Karpas-422 (cell line): ENCODE results near the gene TOMM40L. TPM values are rescaled to one million over a fixed set of nuclear protein-coding genes. Genes with fewer than 3 reads are reported as not detected.

Experiments used
- DNase-seq: peaks from one replicate; pipeline ENCODE4 v3.0.0-alpha.2; 2015
- H2AFZ ChIP-seq: fragments of 200-600 bp; sonication (generic); 2 replicates; pipeline ENCODE4 v1.6.1; 2014; ENCODE audit warnings: antibody characterized with exemption, low read length, mixed read lengths
- H3K27ac ChIP-seq: fragments of 200-600 bp; sonication (generic); 2 replicates; pipeline ENCODE4 v1.5.1; 2014; ENCODE audit warnings: mild to moderate bottlenecking, low read length, moderate library complexity
- H3K27me3 ChIP-seq: fragments of 200-600 bp; sonication (generic); 2 replicates; pipeline ENCODE4 v1.6.1; 2014; ENCODE audit warnings: low read length, mixed read lengths
- H3K36me3 ChIP-seq: fragments of 200-600 bp; sonication (generic); 2 replicates; pipeline ENCODE4 v1.6.1; 2014; ENCODE audit warnings: low read length, mixed read lengths; ENCODE audit not compliant: insufficient read depth
- H3K4me1 ChIP-seq: fragments of 200-600 bp; sonication (generic); 2 replicates; pipeline ENCODE4 v1.6.1; 2014; ENCODE audit warnings: mild to moderate bottlenecking, low read length, mixed read lengths
- H3K4me2 ChIP-seq: fragments of 200-600 bp; sonication (generic); 2 replicates; pipeline ENCODE4 v1.6.1; 2014; ENCODE audit warnings: low read length, low read depth, mild to moderate bottlenecking; ENCODE audit not compliant: poor library complexity, severe bottlenecking
- H3K4me3 ChIP-seq: fragments of 200-600 bp; sonication (generic); 2 replicates; pipeline ENCODE4 v1.5.1; 2014; ENCODE audit warnings: mild to moderate bottlenecking, antibody characterized with exemption, low read length, mixed read lengths
- H3K79me2 ChIP-seq: fragments of 200-600 bp; sonication (generic); 2 replicates; pipeline ENCODE4 v1.6.1; 2014; ENCODE audit warnings: mild to moderate bottlenecking, low read length, mixed read lengths
- H3K9ac ChIP-seq: fragments of 200-600 bp; sonication (generic); 2 replicates; pipeline ENCODE4 v1.6.0; 2014; ENCODE audit warnings: low read length
- H3K9me2 ChIP-seq: fragments of 200-600 bp; sonication (generic), shearing (Covaris generic); replicated peaks from 2 replicates; pipeline ENCODE4 v1.6.0; 2014; ENCODE audit warnings: mild to moderate bottlenecking, low read length, moderate library complexity; ENCODE audit not compliant: insufficient read depth
- H3K9me3 ChIP-seq: fragments of 300-700, 200-600 bp; sonication (generic); 2 replicates; pipeline ENCODE4 v1.6.1; 2014; ENCODE audit warnings: low read length, mixed read lengths
- H4K20me1 ChIP-seq: fragments of 200-600 bp; sonication (generic); 2 replicates; pipeline ENCODE4 v1.6.1; 2014; ENCODE audit warnings: mild to moderate bottlenecking, antibody characterized with exemption, low read length, low read depth; ENCODE audit not compliant: insufficient read depth
- total RNA-seq: library from RNA; depleted of rRNA; stranded (reverse); fragments of >200 nt; shearing (Covaris generic); gene quantifications from 2 replicates; pipeline ENCODE4 v1.2.3, GENCODE V29; 2014; ENCODE audit warnings: low replicate concordance; rRNA removed

The TOMM40L gene
- total RNA-seq: 9.5 and 12.6 TPM in 2 replicates

- Histone ChIP-seq H2AFZ (peak within 1 kb of the TSS; percentile 54), H3K4me2 (peak within 1 kb of the TSS; percentile 87), H3K27ac (peak within 1 kb of the TSS; percentile 43), H3K4me3 (peak within 1 kb of the TSS; percentile 79), H3K4me1 (peaks cover 20% of the 10 kb centered on the region), H3K9me2 (no peaks in the 10 kb centered on the region), H3K27me3 (no peaks in the 10 kb centered on the region), H3K9me3 (no peaks in the 10 kb centered on the region), H4K20me1 (no peaks in the 10 kb centered on the region), H3K9ac (peak within 1 kb of the TSS; percentile 73), H3K36me3 (peaks cover 12% of the 10 kb centered on the region; the same call in 1 of the 2 replicates), H3K79me2 (0 out of 2 replicates have a peak, but pooled peaks cover 4% of the 10 kb centered on the region)
- peak; percentile 100 for DNase-seq
Observed at GRCh38 chr1:161225534-161226319, at the start of gene TOMM40L. TSS of gene TOMM40L (plus strand) at chr1:161226060. CDS start at chr1:161226490, 430 bp downstream.

- Histone ChIP-seq H3K4me2 (peak overlapping the region; percentile 98), H3K4me1 (peaks cover 25% of the 10 kb centered on the region), H3K27ac (peak overlapping the region; percentile 58), H3K36me3 (peaks cover 13% of the 10 kb centered on the region), H2AFZ (peak overlapping the region; percentile 77; the same call in 1 of the 2 replicates), H3K4me3 (peak overlapping the region; percentile 86), H3K27me3 (no peaks in the 10 kb centered on the region), H3K9ac (peak overlapping the region; percentile 79), H4K20me1 (no peaks in the 10 kb centered on the region), H3K79me2 (peaks cover 15% of the 10 kb centered on the region), H3K9me3 (no peaks in the 10 kb centered on the region), H3K9me2 (no peaks in the 10 kb centered on the region)
- DNase-seq: no peak
Observed at GRCh38 chr1:161176468-161177111, 49.3 kb upstream of the TOMM40L start.

- no peaks in the 10 kb centered on the region for H3K9me2 ChIP-seq
- H4K20me1 ChIP-seq: no peaks in the 10 kb centered on the region
- peaks cover 7% of the 10 kb centered on the region; the same call in 1 of the 2 replicates for H3K36me3 ChIP-seq
- H3K4me2 ChIP-seq: peak within 1 kb of the TSS; percentile 98
- DNase-seq: peak; percentile 96
- no peaks in the 10 kb centered on the region for H3K27me3 ChIP-seq
- no peaks in the 10 kb centered on the region for H3K9me3 ChIP-seq
- peak within 1 kb of the TSS; percentile 77 for H2AFZ ChIP-seq
- H3K27ac ChIP-seq: peak within 1 kb of the TSS; percentile 58
- H3K9ac ChIP-seq: peak within 1 kb of the TSS; percentile 79
- H3K79me2 ChIP-seq: peaks cover 15% of the 10 kb centered on the region
- peaks cover 25% of the 10 kb centered on the region for H3K4me1 ChIP-seq
- peak within 1 kb of the TSS; percentile 86 for H3K4me3 ChIP-seq
Observed at GRCh38 chr1:161177112-161177935, 48.5 kb upstream of the TOMM40L start, which contains the start of gene B4GALT3. TSS of gene B4GALT3 (minus strand) at chr1:161177507. CDS start at chr1:161176060, 1,447 bp downstream.

- Histone ChIP-seq H3K36me3 (peaks cover 6% of the 10 kb centered on the region; the same call in 1 of the 2 replicates), H3K27ac (peak overlapping the region; percentile 58), H3K4me3 (peak overlapping the region; percentile 86), H3K9me3 (no peaks in the 10 kb centered on the region), H4K20me1 (no peaks in the 10 kb centered on the region), H3K4me2 (peak overlapping the region; percentile 98), H3K27me3 (no peaks in the 10 kb centered on the region), H3K4me1 (peaks cover 25% of the 10 kb centered on the region), H3K9me2 (no peaks in the 10 kb centered on the region), H2AFZ (0 out of 2 replicates have a peak overlapping the region, but pooled peaks have one; percentile 21), H3K9ac (peak overlapping the region; percentile 79), H3K79me2 (peaks cover 15% of the 10 kb centered on the region)
- no peak for DNase-seq
Observed at GRCh38 chr1:161177936-161178244, 48.0 kb upstream of the TOMM40L start.

- no peak for DNase-seq
- Histone ChIP-seq H4K20me1 (no peaks in the 10 kb centered on the region), H3K4me2 (no peak overlapping the region)
Observed at GRCh38 chr1:161179698-161180097, 46.2 kb upstream of the TOMM40L start.

GRCh38 chr1:161180639-161181038 is 45.2 kb upstream of the TOMM40L start:
- H3K27ac ChIP-seq: no peak overlapping the region
- H3K9ac ChIP-seq: no peak overlapping the region
- no peaks in the 10 kb centered on the region for H3K36me3 ChIP-seq
- DNase-seq: peak; percentile 61
- no peak overlapping the region for H3K4me2 ChIP-seq
- no peaks in the 10 kb centered on the region for H3K9me2 ChIP-seq
- H3K4me3 ChIP-seq: no peak overlapping the region
- H3K9me3 ChIP-seq: no peaks in the 10 kb centered on the region
- H3K27me3 ChIP-seq: no peaks in the 10 kb centered on the region
- no peak overlapping the region for H2AFZ ChIP-seq
- H4K20me1 ChIP-seq: no peaks in the 10 kb centered on the region
- peaks cover 13% of the 10 kb centered on the region for H3K79me2 ChIP-seq
- peaks cover 45% of the 10 kb centered on the region for H3K4me1 ChIP-seq

More at GRCh38 chr1:161179698-161180097, 46.2 kb upstream of the TOMM40L start:
- Histone ChIP-seq H3K36me3 (no peaks in the 10 kb centered on the region), H3K79me2 (peaks cover 15% of the 10 kb centered on the region), H3K27me3 (no peaks in the 10 kb centered on the region), H3K4me3 (no peak overlapping the region), H2AFZ (no peak overlapping the region), H3K4me1 (peaks cover 37% of the 10 kb centered on the region), H3K9ac (no peak overlapping the region), H3K9me2 (no peaks in the 10 kb centered on the region), H3K27ac (no peak overlapping the region), H3K9me3 (no peaks in the 10 kb centered on the region)

GRCh38 chr1:161182214-161182613 is 43.6 kb upstream of the TOMM40L start:
- H3K27ac ChIP-seq: no peak overlapping the region
- DNase-seq: no peak
- H3K27me3 ChIP-seq: no peaks in the 10 kb centered on the region
- H3K9me3 ChIP-seq: no peaks in the 10 kb centered on the region
- no peak overlapping the region for H3K9ac ChIP-seq
- H3K36me3 ChIP-seq: no peaks in the 10 kb centered on the region
- no peaks in the 10 kb centered on the region; the same call in 1 of the 2 replicates for H3K79me2 ChIP-seq
- H3K9me2 ChIP-seq: no peaks in the 10 kb centered on the region
- no peak overlapping the region for H2AFZ ChIP-seq
- peaks cover 48% of the 10 kb centered on the region for H3K4me1 ChIP-seq
- no peak overlapping the region for H3K4me3 ChIP-seq
- H3K4me2 ChIP-seq: no peak overlapping the region
- H4K20me1 ChIP-seq: no peaks in the 10 kb centered on the region
